GM12875 (cell line): ENCODE results near the gene ACADS.

Source experiments
- H3K4me3 ChIP-seq: one replicate; pipeline ENCODE4 v1.5.1; 2011; ENCODE audit warnings: low read depth, low read length, control low read depth
- TF ChIP-seq, protein P1 (sequence below): IDR thresholded peaks from 2 replicates; pipeline ENCODE4 v1.5.1; 2011; ENCODE audit warnings: low read depth, mild to moderate bottlenecking, control low read depth, inconsistent platforms, low read length, moderate library complexity, borderline replicate concordance; ENCODE audit not compliant: insufficient read depth

The ACADS gene

DNA sequence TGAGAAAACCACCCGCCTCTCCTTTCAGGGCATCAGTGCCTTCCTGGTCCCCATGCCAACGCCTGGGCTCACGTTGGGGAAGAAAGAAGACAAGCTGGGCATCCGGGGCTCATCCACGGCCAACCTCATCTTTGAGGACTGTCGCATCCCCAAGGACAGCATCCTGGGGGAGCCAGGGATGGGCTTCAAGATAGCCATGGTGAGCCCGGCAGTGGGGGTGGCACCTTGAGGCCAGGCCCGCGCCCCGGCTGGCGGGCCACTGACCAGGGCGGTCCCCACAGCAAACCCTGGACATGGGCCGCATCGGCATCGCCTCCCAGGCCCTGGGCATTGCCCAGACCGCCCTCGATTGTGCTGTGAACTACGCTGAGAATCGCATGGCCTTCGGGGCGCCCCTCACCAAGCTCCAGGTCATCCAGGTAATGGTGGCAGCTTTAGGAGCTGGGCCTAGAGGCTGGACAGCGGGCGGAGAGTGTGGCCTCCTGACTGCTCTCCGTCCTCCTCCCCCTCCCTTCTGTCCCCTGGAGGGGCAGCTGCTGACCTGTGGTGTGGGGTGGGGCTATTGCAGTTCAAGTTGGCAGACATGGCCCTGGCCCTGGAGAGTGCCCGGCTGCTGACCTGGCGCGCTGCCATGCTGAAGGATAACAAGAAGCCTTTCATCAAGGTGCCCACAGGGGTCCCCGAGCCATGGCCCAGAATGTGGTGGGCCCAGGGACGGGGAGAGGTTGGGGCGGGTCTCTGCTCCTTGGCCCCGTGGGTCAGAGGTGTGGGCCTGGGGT lies 12.8 kb downstream of the ACADS start:
- H3K4me3 ChIP-seq: no peak overlapping the region
- TF ChIP-seq, protein P1, sequence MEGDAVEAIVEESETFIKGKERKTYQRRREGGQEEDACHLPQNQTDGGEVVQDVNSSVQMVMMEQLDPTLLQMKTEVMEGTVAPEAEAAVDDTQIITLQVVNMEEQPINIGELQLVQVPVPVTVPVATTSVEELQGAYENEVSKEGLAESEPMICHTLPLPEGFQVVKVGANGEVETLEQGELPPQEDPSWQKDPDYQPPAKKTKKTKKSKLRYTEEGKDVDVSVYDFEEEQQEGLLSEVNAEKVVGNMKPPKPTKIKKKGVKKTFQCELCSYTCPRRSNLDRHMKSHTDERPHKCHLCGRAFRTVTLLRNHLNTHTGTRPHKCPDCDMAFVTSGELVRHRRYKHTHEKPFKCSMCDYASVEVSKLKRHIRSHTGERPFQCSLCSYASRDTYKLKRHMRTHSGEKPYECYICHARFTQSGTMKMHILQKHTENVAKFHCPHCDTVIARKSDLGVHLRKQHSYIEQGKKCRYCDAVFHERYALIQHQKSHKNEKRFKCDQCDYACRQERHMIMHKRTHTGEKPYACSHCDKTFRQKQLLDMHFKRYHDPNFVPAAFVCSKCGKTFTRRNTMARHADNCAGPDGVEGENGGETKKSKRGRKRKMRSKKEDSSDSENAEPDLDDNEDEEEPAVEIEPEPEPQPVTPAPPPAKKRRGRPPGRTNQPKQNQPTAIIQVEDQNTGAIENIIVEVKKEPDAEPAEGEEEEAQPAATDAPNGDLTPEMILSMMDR: no peak

DNA sequence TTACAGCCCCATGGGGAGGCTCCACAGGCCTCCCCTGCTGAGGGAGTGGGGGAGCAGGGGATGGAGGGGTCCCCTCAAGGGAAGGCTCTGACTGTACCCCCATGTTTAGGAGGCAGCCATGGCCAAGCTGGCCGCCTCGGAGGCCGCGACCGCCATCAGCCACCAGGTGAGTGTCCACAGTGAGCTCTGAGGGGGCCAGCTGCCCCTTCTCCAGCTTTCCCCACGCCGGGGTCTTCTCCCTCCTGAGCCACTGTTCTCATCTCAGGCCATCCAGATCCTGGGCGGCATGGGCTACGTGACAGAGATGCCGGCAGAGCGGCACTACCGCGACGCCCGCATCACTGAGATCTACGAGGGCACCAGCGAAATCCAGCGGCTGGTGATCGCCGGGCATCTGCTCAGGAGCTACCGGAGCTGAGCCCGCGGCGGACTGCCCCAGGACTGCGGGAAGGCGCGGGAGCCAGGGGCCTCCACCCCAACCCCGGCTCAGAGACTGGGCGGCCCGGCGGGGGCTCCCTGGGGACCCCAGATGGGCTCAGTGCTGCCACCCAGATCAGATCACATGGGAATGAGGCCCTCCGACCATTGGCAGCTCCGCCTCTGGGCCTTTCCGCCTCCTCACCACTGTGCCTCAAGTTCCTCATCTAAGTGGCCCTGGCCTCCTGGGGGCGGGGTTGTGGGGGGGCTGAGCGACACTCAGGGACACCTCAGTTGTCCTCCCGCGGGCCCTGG lies 13.6 kb downstream of the ACADS start:
- TF ChIP-seq, protein P1: no peak
- no peak overlapping the region for H3K4me3 ChIP-seq

DNA sequence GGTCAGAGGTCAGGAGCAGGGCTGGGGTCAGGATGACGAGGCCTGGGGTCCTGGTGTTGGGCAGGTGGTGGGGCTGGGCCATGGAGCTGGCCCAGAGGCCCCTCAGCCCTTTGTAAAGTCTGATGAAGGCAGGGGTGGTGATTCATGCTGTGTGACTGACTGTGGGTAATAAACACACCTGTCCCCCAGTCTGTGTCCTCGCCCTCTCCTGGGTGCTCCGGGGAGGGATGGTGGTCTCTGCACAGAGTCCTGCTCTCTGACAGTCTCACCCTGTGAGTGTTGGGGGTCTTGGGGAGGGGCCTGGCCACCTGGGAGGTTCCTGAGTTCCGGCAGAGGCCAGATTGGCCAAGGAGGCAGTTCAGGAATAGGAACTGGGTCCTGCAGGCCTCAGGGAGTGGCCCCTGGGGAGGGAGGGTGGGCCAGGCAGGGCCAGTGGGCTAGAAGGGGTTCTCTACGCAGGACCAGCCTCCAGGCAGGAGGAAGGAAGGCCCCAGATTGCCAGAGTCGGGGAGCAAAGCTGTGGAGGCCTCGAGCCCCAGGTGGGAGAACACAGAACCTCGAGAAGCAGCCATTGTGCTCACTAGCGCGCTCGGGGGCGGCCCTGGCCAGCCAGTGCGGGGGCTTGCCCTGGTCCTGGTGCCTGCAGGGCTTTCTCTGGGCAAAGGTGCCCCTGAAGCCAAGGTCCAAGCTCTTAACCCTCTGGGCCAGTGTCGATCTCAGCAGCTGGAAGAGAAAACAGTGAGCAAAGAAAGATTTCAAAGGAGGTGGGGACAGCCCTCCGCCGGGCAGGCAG lies 14.4 kb downstream of the ACADS start:
- no peak overlapping the region for H3K4me3 ChIP-seq
- TF ChIP-seq, protein P1: no peak

DNA sequence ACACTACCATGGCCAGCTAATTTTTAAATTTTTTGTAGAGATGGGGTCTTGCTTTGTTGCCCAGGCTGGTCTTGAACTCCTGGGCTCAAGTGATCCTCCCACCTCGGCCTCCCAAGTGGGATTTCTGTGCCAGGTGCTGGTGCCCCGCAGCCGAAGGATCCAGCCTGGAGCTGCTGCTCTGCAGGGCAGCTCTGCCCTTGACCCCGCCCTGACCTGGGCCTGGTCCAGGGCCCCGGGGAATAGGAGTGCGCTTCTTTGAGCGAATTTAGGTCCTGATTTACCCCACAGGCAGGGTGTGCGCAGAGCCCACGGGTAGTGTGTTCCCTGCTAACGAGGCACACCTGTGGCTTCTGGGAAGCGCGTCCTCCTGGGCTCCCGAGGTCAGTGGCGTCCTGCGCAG lies 15.2 kb downstream of the ACADS start:
- TF ChIP-seq, protein P1: no peak
- H3K4me3 ChIP-seq: no peak overlapping the region

DNA sequence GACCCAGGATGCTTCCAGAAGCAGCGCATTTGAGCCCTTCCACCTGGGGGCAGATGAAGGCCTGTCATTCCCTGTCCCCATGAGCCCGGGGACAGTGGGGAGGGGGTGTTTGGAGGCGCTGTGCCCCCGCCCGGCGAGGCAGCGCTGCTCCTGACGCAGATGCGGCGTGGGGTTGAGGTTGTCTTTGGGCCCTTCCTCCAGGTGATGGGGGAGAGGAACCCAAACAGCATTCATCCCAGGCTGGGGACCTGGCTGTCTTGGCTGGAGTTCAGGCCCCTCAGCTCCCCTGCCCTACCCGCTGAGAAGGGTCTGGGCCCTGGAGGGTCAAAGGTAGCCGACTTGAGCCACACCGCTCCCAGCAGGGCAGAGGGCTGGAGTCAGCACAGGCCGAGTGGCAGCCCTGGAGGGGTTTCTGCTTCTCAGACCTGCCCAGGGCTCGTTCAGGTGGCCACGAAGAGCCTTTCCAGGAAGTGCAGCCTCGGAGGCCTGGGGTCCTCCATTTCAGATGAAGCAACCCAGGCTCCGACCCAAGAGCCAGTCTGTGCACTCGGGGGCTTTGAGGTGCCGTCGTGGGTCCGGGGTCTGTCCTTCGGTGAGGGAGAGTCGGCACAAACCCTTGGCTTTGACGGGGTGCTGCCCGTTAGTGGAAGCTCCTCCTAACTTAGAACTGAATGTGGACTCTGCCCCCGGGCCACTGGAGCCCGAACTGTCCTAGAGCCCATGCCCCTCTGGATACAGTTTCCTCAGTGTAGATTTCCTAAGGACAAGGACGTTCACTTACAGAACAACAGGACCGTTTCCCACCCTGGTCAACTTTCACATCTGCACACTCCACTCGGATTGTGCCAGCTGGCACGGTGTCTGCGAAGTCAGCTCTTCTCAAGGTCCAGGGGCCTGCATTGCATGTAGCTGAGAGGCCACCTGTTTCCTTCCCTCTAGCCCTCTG lies 16.1 kb downstream of the ACADS start:
- TF ChIP-seq, protein P1: no peak
- no peak overlapping the region for H3K4me3 ChIP-seq

DNA sequence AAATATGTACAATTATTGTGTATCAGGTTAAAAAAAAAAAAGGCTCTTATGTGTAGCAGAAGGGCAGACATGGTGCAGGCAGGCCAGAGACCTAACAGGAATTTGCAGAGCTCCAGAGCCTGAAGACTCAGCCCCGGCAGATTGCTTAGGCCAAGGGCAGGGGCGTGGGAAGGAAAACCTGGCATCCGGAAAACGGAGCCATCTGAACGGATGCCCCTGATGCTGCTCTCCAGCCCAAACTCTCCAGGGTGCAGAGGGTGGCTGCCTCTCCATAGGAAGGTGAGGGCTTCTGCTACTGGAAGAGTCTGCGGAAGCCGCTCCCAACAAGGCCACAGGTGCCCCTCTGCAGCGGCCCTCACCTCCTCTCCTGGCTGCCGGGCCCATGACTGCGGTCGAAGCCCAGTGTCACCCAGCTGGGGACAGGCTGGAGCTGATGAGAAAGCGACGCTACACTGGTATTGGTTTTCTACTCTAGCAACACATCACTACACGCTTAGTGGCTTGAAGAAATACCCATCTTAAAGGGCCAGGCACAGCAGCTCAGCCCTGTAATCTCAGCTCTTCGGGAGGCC lies 19.4 kb downstream of the ACADS start:
- H3K4me3 ChIP-seq: no peak overlapping the region
- TF ChIP-seq, protein P1: no peak
